H1 (cell line): ENCODE measurements around the gene POU6F2. TPM values are rescaled to one million over a fixed set of nuclear protein-coding genes. Genes with fewer than 3 reads are reported as not detected.

Experiments
- CTCF ChIA-PET: fragments of 300-600 bp; sonication (Branson Sonifier 250); formaldehyde crosslinking; loops from one replicate; lab custom pipeline; 2021; ENCODE audit not compliant: partially characterized antibody; lab: Charles Lee
- POLR2A ChIA-PET: fragments of 300-600 bp; sonication (Branson Sonifier 250); formaldehyde crosslinking; loops from one replicate; lab custom pipeline; 2021; ENCODE audit warnings: inconsistent platforms; ENCODE audit not compliant: partially characterized antibody; lab: Charles Lee
- DNase-seq, 2 experiments: peaks; one replicate each; pipeline versions ENCODE4 v3.0.0 to v3.0.0-alpha.2; 2010 to 2022; ENCODE audit warnings: low spot score in 2 of 2, low read depth in 1 of 2, mixed read lengths in 1 of 2
- FAIRE-seq: peaks from 2 replicates; lab custom pipeline; 2011; peaks lifted over from hg19 to GRCh38; lab: Jason Lieb, UNC
- H2AFZ ChIP-seq: 2 replicates; pipeline ENCODE4 v1.8.1; 2012; ENCODE audit warnings: low read length, inconsistent platforms
- H2AK5ac ChIP-seq: 2 replicates; pipeline ENCODE4 v1.6.1; 2013; ENCODE audit warnings: low read depth, low read length
- H2BK120ac ChIP-seq: replicated peaks from 2 replicates; pipeline ENCODE3; 2013; ENCODE audit warnings: low read depth, low read length, inconsistent platforms
- H2BK12ac ChIP-seq: 2 replicates; pipeline ENCODE4 v1.6.1; 2013; ENCODE audit warnings: low read depth, low read length
- H2BK15ac ChIP-seq: 2 replicates; pipeline ENCODE4 v1.6.1; 2013; ENCODE audit warnings: low read length
- H2BK20ac ChIP-seq: 2 replicates; pipeline ENCODE4 v1.6.1; 2013; ENCODE audit warnings: low read length
- H2BK5ac ChIP-seq: 2 replicates; pipeline ENCODE4 v1.6.1; 2013; ENCODE audit warnings: low read depth, low read length
- H3K14ac ChIP-seq: 2 replicates; pipeline ENCODE4 v1.6.1; 2013; ENCODE audit warnings: inconsistent platforms; ENCODE audit not compliant: insufficient read length
- H3K18ac ChIP-seq: 2 replicates; pipeline ENCODE4 v1.6.1; 2013; ENCODE audit warnings: low read length; ENCODE audit errors: extremely low read depth
- H3K23ac ChIP-seq: 2 replicates; pipeline ENCODE4 v1.6.1; 2013; ENCODE audit warnings: inconsistent platforms; ENCODE audit not compliant: insufficient read length
- H3K23me2 ChIP-seq: 2 replicates; pipeline ENCODE4 v1.6.1; 2013; ENCODE audit warnings: low read depth, low read length
- H3K27ac ChIP-seq: 2 replicates; pipeline ENCODE4 v1.6.1; 2011; ENCODE audit warnings: low read depth, low read length, inconsistent platforms
- H3K27me3 ChIP-seq, 4 experiments: replicated peaks in 1 of 4; 1 replicate in 1 of 4; 2 replicates in 3 of 4; pipeline versions ENCODE4 v1.6.1 to v1.8.1; 2011 to 2013; ENCODE audit warnings: low read length in 3 of 4, mild to moderate bottlenecking in 3 of 4, inconsistent platforms in 2 of 4, mixed read lengths in 2 of 4, moderate library complexity in 1 of 4; ENCODE audit not compliant: control insufficient read depth in 3 of 4, insufficient read depth in 3 of 4; ENCODE audit errors: extremely low read depth in 1 of 4
- H3K36me3 ChIP-seq, 4 experiments: 2 replicates each; pipeline versions ENCODE4 v1.6.1 to v1.8.1; 2011 to 2013; ENCODE audit warnings: mild to moderate bottlenecking in 4 of 4, low read length in 3 of 4, moderate library complexity in 2 of 4, control low read depth in 1 of 4, inconsistent platforms in 1 of 4; ENCODE audit not compliant: insufficient read depth in 4 of 4, control insufficient read depth in 2 of 4
- H3K4ac ChIP-seq: replicated peaks from 2 replicates; pipeline ENCODE3; 2013; ENCODE audit warnings: low read length, low read depth, mixed read lengths, inconsistent platforms; ENCODE audit not compliant: insufficient read length
- H3K4me1 ChIP-seq, 4 experiments: replicated peaks in 1 of 4; 1 replicate in 1 of 4; 2 replicates in 3 of 4; pipeline versions ENCODE4 v1.6.1 to v1.8.1; 2011 to 2013; ENCODE audit warnings: low read length in 3 of 4, inconsistent platforms in 2 of 4, mixed read lengths in 1 of 4; ENCODE audit not compliant: insufficient read depth in 4 of 4, control insufficient read depth in 3 of 4
- H3K4me2 ChIP-seq, 2 experiments: 2 replicates each; pipeline versions ENCODE4 v1.6.1 to v1.8.1; 2011 to 2013; ENCODE audit warnings: low read depth in 2 of 2, low read length in 2 of 2, control low read depth in 1 of 2, inconsistent platforms in 1 of 2, mild to moderate bottlenecking in 1 of 2; ENCODE audit not compliant: insufficient read depth in 1 of 2
- H3K4me3 ChIP-seq, 4 experiments: fragments of 200-600, 300-600 bp in 1 of 4; sonication (generic), shearing (Covaris generic), sonication (Bioruptor Twin) in 1 of 4; 2 replicates each; pipeline versions ENCODE4 v1.5.1 to v1.8.1; 2011 to 2016; ENCODE audit warnings: low read length in 4 of 4, low read depth in 3 of 4, control low read depth in 2 of 4, inconsistent platforms in 2 of 4, mild to moderate bottlenecking in 2 of 4, mixed read lengths in 1 of 4, moderate library complexity in 1 of 4; ENCODE audit not compliant: insufficient read depth in 2 of 4; ENCODE audit errors: extremely low read depth in 1 of 4
- H3K56ac ChIP-seq: replicated peaks from 2 replicates; pipeline ENCODE3; 2013; ENCODE audit warnings: low read depth, mild to moderate bottlenecking, mixed read lengths, low read length, inconsistent platforms; ENCODE audit not compliant: insufficient read length
- H3K79me1 ChIP-seq: 2 replicates; pipeline ENCODE4 v1.6.1; 2013; ENCODE audit warnings: low read depth, low read length, control low read depth
- H3K79me2 ChIP-seq, 2 experiments: 2 replicates each; pipeline versions ENCODE4 v1.6.1 to v1.8.1; 2012 to 2013; ENCODE audit warnings: low read length in 2 of 2, mild to moderate bottlenecking in 2 of 2, inconsistent platforms in 1 of 2; ENCODE audit not compliant: insufficient read depth in 2 of 2, control insufficient read depth in 1 of 2
- H3K9ac ChIP-seq, 4 experiments: replicated peaks in 1 of 4; 1 replicate in 1 of 4; 2 replicates in 3 of 4; pipeline versions ENCODE4 v1.6.1 to v1.8.1; 2011 to 2013; ENCODE audit warnings: low read depth in 3 of 4, low read length in 3 of 4, control low read depth in 2 of 4, mild to moderate bottlenecking in 2 of 4, moderate library complexity in 2 of 4, inconsistent platforms in 1 of 4; ENCODE audit errors: extremely low read depth in 1 of 4
- H3K9me3 ChIP-seq, 2 experiments: 2 replicates each; pipeline versions ENCODE4 v1.6.1 to v1.8.1; 2012 to 2013; ENCODE audit warnings: mild to moderate bottlenecking in 2 of 2, moderate library complexity in 2 of 2, control low read depth in 1 of 2, inconsistent platforms in 1 of 2, low read depth in 1 of 2, low read length in 1 of 2, mixed read lengths in 1 of 2; ENCODE audit not compliant: insufficient read depth in 2 of 2
- H4K20me1 ChIP-seq, 2 experiments: replicated peaks in 1 of 2; 2 replicates each; pipeline versions ENCODE3 to v1.8.1; 2011 to 2013; ENCODE audit warnings: inconsistent platforms in 2 of 2, low read length in 2 of 2, mild to moderate bottlenecking in 1 of 2; ENCODE audit not compliant: insufficient read depth in 2 of 2, control insufficient read depth in 1 of 2
- H4K5ac ChIP-seq: 2 replicates; pipeline ENCODE4 v1.6.1; 2013; ENCODE audit warnings: low read length, low read depth, mixed read lengths, inconsistent platforms; ENCODE audit not compliant: insufficient read length
- H4K8ac ChIP-seq: 2 replicates; pipeline ENCODE4 v1.8.0; 2013; ENCODE audit warnings: mild to moderate bottlenecking, moderate library complexity, low read length, inconsistent platforms; ENCODE audit not compliant: insufficient read depth; ENCODE audit errors: extremely low read depth
- H4K91ac ChIP-seq: replicated peaks from 2 replicates; pipeline ENCODE3; 2013; ENCODE audit warnings: low read length, mixed read lengths, inconsistent platforms; ENCODE audit not compliant: insufficient read length
- BCL11A ChIP-seq, 2 experiments: IDR thresholded peaks; one replicate each; pipeline ENCODE4 v1.6.1; 2011; ENCODE audit warnings: low read depth in 2 of 2, low read length in 2 of 2, mild to moderate bottlenecking in 2 of 2
- CEBPB ChIP-seq: IDR thresholded peaks from 2 replicates; pipeline ENCODE4 v1.6.1; 2012; ENCODE audit warnings: low read depth, low read length
- E2F6 ChIP-seq: IDR thresholded peaks from 2 replicates; pipeline ENCODE4 v1.6.1; 2012; ENCODE audit warnings: inconsistent platforms
- HDAC6 ChIP-seq: IDR thresholded peaks from one replicate; pipeline ENCODE4 v1.7.1; 2012; ENCODE audit warnings: low read depth, mild to moderate bottlenecking, inconsistent platforms, low read length, moderate library complexity
- KDM5A ChIP-seq: fragments of 200-600 bp; IDR thresholded peaks from 2 replicates; pipeline ENCODE4 v1.7.1; 2012; ENCODE audit warnings: mild to moderate bottlenecking, low read length, inconsistent platforms, mixed read lengths
- NRF1 ChIP-seq: IDR thresholded peaks from 2 replicates; pipeline ENCODE4 v1.6.1; 2011; ENCODE audit warnings: mild to moderate bottlenecking, low read depth, low read length, improper control_type of control experiment
- PHF8 ChIP-seq: fragments of 200-600 bp; sonication (generic); conservative IDR thresholded peaks from 2 replicates; pipeline ENCODE4 v1.7.1; 2012; ENCODE audit warnings: low read depth, mild to moderate bottlenecking, inconsistent platforms, low read length, moderate library complexity
- TBP ChIP-seq: IDR thresholded peaks from 2 replicates; pipeline ENCODE4 v1.6.1; 2011; ENCODE audit warnings: low read depth, low read length, improper control_type of control experiment
- WGBS, 2 experiments: shearing (Covaris generic) in 1 of 2; methylation state at CpG; one replicate each; pipeline versions ENCODE4 v1.1.6 to v1.1.7; 2013 to 2015; ENCODE audit warnings: low lambda C conversion rate in 2 of 2, mixed read lengths in 2 of 2, inconsistent platforms in 1 of 2, low coverage in 1 of 2, missing lambda C conversion rate in 1 of 2; ENCODE audit not compliant: insufficient replicate concordance in 2 of 2, insufficient coverage in 1 of 2, insufficient read length in 1 of 2; ENCODE audit errors: extremely low coverage in 1 of 2, missing lambda C conversion rate in 1 of 2; 5-methylcytosine and 5-hydroxymethylcytosine counted together
- polyA plus RNA-seq, 7 experiments: library from polyadenylated mRNA; depleted of rRNA in 3 of 7; stranded (reverse) in 5 of 7; unstranded in 2 of 7; fragments of >200 nt in 5 of 7; fragments of 200-250 nt in 2 of 7; gene quantifications; 1 replicate in 5 of 7; 2 replicates in 1 of 7; 4 replicates in 1 of 7; pipeline versions ENCODE4 v1.2.1 to v1.2.3, GENCODE V29; 2011 to 2013; ENCODE audit warnings: missing spikeins in 2 of 7, mixed read lengths in 2 of 7
- total RNA-seq: library from RNA; stranded (reverse); fragmentation: NEBNext Ultra II Directional; extraction: Animal tissue kit (Norgen Biotek cat#: 25700); gene quantifications from 2 replicates; pipeline ENCODE4 v1.2.1, GENCODE V29; 2021

The POU6F2 gene
- total and polyA plus RNA-seq, 2 of the 8 experiments (the other 6 are each of a cell fraction or from before 2014, with no cell fraction given), result 1.1 to 2.0 TPM

- Histone ChIP-seq H4K20me1 (no peaks in the 10 kb centered on the region), H3K9ac (no peak overlapping the region), H3K36me3 (no peaks in the 10 kb centered on the region), H2BK120ac (no peak overlapping the region), H3K14ac (no peak overlapping the region), H2BK5ac (no peak overlapping the region), H3K4me1 (no peaks in the 10 kb centered on the region), H3K79me1 (no peaks in the 10 kb centered on the region), H3K4me2 (no peak overlapping the region), H2AFZ (no peak overlapping the region), H3K23me2 (no peaks in the 10 kb centered on the region; the same call in 1 of the 2 replicates), H3K4ac (no peak overlapping the region), H3K23ac (no peak overlapping the region), H3K27me3 (no peaks in the 10 kb centered on the region), H3K18ac (no peak overlapping the region), H2BK12ac (no peak overlapping the region), H3K56ac (no peak overlapping the region), H3K4me3 (no peak overlapping the region), H4K8ac (no peak overlapping the region), H3K79me2 (no peaks in the 10 kb centered on the region), H2AK5ac (no peak overlapping the region), H3K9me3 (no peaks in the 10 kb centered on the region), H4K5ac (no peak overlapping the region), H2BK20ac (no peak overlapping the region), H2BK15ac (no peak overlapping the region), H4K91ac (no peak overlapping the region), H3K27ac (no peak overlapping the region)
- ChIA-PET POLR2A (interaction anchor here (0.6 kb wide), 1 partner anchor 158 kb away, joined by 3 read pairs; no protein-coding TSS in a partner anchor), CTCF (interaction anchor here (0.6 to 2.0 kb wide), 8 partner anchors 10 to 1729 kb away, joined by 3 to 6 read pairs (median 3); no protein-coding TSS in a partner anchor)
- TF ChIP-seq PHF8 (no peak), BCL11A (IDR thresholded peaks at IDR 0.05; ENCODE audit: low read depth in 2 of 2, low read length in 2 of 2) (no peak), HDAC6 (no peak), CEBPB (no peak), TBP (no peak), NRF1 (no peak), E2F6 (no peak), KDM5A (no peak)
- DNase-seq (no peak), FAIRE-seq (no peak)
- 92% methylated on average over 2 of the region's 2 CpGs; no CpG with 5 or more reads in 1 of the 2 experiments for WGBS, 2 experiments
Measured at GRCh38 chr7:39468261-39468660, 490.6 kb downstream of the POU6F2 start.
